Keratinocyte (primary cell): Measurements from ENCODE around the gene CLCN3. TPM values are rescaled to one million over a fixed set of nuclear protein-coding genes. Genes with fewer than 3 reads are reported as not detected.

Experiments used
- DNase-seq: peaks from one replicate; pipeline ENCODE4 v3.0.0-alpha.2; 2011; ENCODE audit warnings: low read depth, missing footprints, low spot score
- FAIRE-seq: peaks from 2 replicates; lab custom pipeline; 2011; peaks lifted over from hg19 to GRCh38; lab: Jason Lieb, UNC
- H2AFZ ChIP-seq: 2 replicates; pipeline ENCODE4 v1.6.0; 2012; ENCODE audit warnings: low read length, control low read depth, inconsistent platforms; ENCODE audit not compliant: control insufficient read depth
- H3K27ac ChIP-seq: 2 replicates; pipeline ENCODE4 v1.5.1; 2011; ENCODE audit warnings: low read length; ENCODE audit not compliant: control insufficient read depth, insufficient read depth
- H3K27me3 ChIP-seq: 3 replicates; pipeline ENCODE4 v1.6.0; 2011; ENCODE audit warnings: low read length; ENCODE audit not compliant: control insufficient read depth, insufficient read depth; ENCODE audit errors: extremely low read depth
- H3K36me3 ChIP-seq, 2 experiments: 2 replicates in 1 of 2; 3 replicates in 1 of 2; pipeline ENCODE4 v1.5.1; 2011; ENCODE audit warnings: low read length in 2 of 2, mild to moderate bottlenecking in 1 of 2; ENCODE audit not compliant: control insufficient read depth in 2 of 2, insufficient read depth in 2 of 2; ENCODE audit errors: extremely low read depth in 1 of 2
- H3K4me1 ChIP-seq: 3 replicates; pipeline ENCODE4 v1.5.1; 2011; ENCODE audit warnings: low read length; ENCODE audit not compliant: control insufficient read depth, insufficient read depth; ENCODE audit errors: extremely low read depth
- H3K4me2 ChIP-seq: 3 replicates; pipeline ENCODE4 v1.6.0; 2011; ENCODE audit warnings: low read depth, low read length; ENCODE audit not compliant: control insufficient read depth, insufficient read depth; ENCODE audit errors: extremely low read depth
- H3K4me3 ChIP-seq, 3 experiments: fragments of 200-600 bp in 1 of 3; sonication (generic) in 1 of 3; 2 replicates in 2 of 3; 3 replicates in 1 of 3; pipeline ENCODE4 v1.5.1; 2011 to 2016; ENCODE audit warnings: low read length in 3 of 3, mild to moderate bottlenecking in 3 of 3, control low read depth in 2 of 3, inconsistent platforms in 1 of 3, low read depth in 1 of 3, mixed read lengths in 1 of 3, mixed run types in 1 of 3, moderate library complexity in 1 of 3; ENCODE audit not compliant: control insufficient read depth in 2 of 3, insufficient read depth in 2 of 3; ENCODE audit errors: extremely low read depth in 1 of 3
- H3K79me2 ChIP-seq: 2 replicates; pipeline ENCODE4 v1.6.0; 2012; ENCODE audit warnings: low read length; ENCODE audit not compliant: control insufficient read depth, insufficient read depth
- H3K9ac ChIP-seq: 3 replicates; pipeline ENCODE4 v1.6.0; 2011; ENCODE audit warnings: low read length; ENCODE audit not compliant: control insufficient read depth, insufficient read depth; ENCODE audit errors: extremely low read depth
- H3K9me1 ChIP-seq: 3 replicates; pipeline ENCODE4 v1.6.0; 2011; ENCODE audit warnings: low read length; ENCODE audit not compliant: control insufficient read depth, insufficient read depth; ENCODE audit errors: extremely low read depth
- H3K9me3 ChIP-seq: 2 replicates; pipeline ENCODE4 v1.5.1; 2012; ENCODE audit warnings: low read depth, low read length; ENCODE audit not compliant: control insufficient read depth
- H4K20me1 ChIP-seq: 3 replicates; pipeline ENCODE4 v1.6.0; 2011; ENCODE audit warnings: low read length; ENCODE audit not compliant: control insufficient read depth, insufficient read depth; ENCODE audit errors: extremely low read depth
- EZH2 ChIP-seq: IDR thresholded peaks from one replicate; pipeline ENCODE4 v1.6.1; 2012; ENCODE audit warnings: inconsistent platforms, mild to moderate bottlenecking, low read length, moderate library complexity
- dilution Hi-C: fragments of 300-500 bp; cut with MboI; formaldehyde crosslinking; loops from one replicate; pipeline ENCODE4 v1.7.0; 2020; ENCODE audit warnings: low sequenced_read_pairs; ENCODE audit not compliant: extremely low pct_ligation_motif_present
- polyA plus RNA-seq, 5 experiments: library from polyadenylated mRNA; depleted of rRNA in 3 of 5; stranded (reverse) in 3 of 5; stranded (forward) in 1 of 5; unstranded in 1 of 5; fragments of >200 nt; gene quantifications; 1 replicate in 1 of 5; 2 replicates in 3 of 5; 3 replicates in 1 of 5; pipeline versions ENCODE4 v1.2.1 to v1.2.3, GENCODE V29; 2011 to 2012; ENCODE audit warnings: missing spikeins in 2 of 5, low read depth in 1 of 5, low replicate concordance in 1 of 5
- TF ChIP-seq, protein P1 (sequence below), 3 experiments: IDR thresholded peaks in 1 of 3; conservative IDR thresholded peaks in 1 of 3; optimal IDR thresholded peaks in 1 of 3; 2 replicates in 2 of 3; 3 replicates in 1 of 3; pipeline versions ENCODE3 to v1.5.1; 2011; ENCODE audit warnings: low read length in 3 of 3, mild to moderate bottlenecking in 3 of 3, moderate library complexity in 2 of 3, control low read depth in 1 of 3, inconsistent platforms in 1 of 3; ENCODE audit not compliant: insufficient read depth in 2 of 3; ENCODE audit errors: extremely low read depth in 1 of 3

CLCN3 gene
- polyA plus RNA-seq, 1 donor (not counting 4 experiments of a cell fraction or from before 2014, with no cell fraction given): 34.2 TPM

DNA sequence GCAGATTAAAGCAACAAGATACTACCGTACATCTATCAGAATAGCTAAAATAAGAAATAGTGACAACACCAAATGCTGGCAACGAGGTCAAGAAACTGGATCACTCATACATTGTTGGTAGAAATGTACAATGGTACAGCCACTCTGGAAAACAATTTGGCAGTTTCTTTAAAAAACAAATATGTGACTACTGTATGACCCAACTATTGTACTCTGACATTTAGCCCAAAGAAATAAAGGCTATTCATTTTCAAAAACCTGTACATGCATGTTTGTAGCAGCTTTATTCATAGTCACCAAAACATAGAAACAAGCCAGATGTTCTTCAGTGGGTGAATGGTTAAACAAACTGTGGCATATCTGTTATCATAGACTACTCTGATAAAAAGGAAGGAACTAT lies 8.2 kb downstream of the CLCN3 start:
- no peak overlapping the region for H3K9ac ChIP-seq
- no peak overlapping the region for H3K4me2 ChIP-seq
- no peak overlapping the region for H2AFZ ChIP-seq
- H3K36me3 ChIP-seq: no peaks in the 10 kb centered on the region
- no peak overlapping the region for H3K27ac ChIP-seq
- DNase-seq: no peak
- H3K9me1 ChIP-seq: no peaks in the 10 kb centered on the region
- H3K4me3 ChIP-seq: no peak overlapping the region
- dilution Hi-C loops: no loop called here
- no peak for FAIRE-seq
- peaks cover 8% of the 10 kb centered on the region for H3K4me1 ChIP-seq
- TF ChIP-seq, protein P1, sequence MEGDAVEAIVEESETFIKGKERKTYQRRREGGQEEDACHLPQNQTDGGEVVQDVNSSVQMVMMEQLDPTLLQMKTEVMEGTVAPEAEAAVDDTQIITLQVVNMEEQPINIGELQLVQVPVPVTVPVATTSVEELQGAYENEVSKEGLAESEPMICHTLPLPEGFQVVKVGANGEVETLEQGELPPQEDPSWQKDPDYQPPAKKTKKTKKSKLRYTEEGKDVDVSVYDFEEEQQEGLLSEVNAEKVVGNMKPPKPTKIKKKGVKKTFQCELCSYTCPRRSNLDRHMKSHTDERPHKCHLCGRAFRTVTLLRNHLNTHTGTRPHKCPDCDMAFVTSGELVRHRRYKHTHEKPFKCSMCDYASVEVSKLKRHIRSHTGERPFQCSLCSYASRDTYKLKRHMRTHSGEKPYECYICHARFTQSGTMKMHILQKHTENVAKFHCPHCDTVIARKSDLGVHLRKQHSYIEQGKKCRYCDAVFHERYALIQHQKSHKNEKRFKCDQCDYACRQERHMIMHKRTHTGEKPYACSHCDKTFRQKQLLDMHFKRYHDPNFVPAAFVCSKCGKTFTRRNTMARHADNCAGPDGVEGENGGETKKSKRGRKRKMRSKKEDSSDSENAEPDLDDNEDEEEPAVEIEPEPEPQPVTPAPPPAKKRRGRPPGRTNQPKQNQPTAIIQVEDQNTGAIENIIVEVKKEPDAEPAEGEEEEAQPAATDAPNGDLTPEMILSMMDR (optimal IDR thresholded peaks at IDR 0.05 in 1 of 3, IDR thresholded peaks at IDR 0.05 in 1 of 3, conservative IDR thresholded peaks at IDR 0.05 in 1 of 3; ENCODE audit: extremely low read depth in 1 of 3, insufficient read depth in 2 of 3, low read length in 3 of 3): no peak
- TF ChIP-seq EZH2: no peak
- no peaks in the 10 kb centered on the region for H3K27me3 ChIP-seq
- H3K9me3 ChIP-seq: no peaks in the 10 kb centered on the region
- peaks cover 8% of the 10 kb centered on the region for H4K20me1 ChIP-seq
- H3K79me2 ChIP-seq: peaks cover 62% of the 10 kb centered on the region

DNA sequence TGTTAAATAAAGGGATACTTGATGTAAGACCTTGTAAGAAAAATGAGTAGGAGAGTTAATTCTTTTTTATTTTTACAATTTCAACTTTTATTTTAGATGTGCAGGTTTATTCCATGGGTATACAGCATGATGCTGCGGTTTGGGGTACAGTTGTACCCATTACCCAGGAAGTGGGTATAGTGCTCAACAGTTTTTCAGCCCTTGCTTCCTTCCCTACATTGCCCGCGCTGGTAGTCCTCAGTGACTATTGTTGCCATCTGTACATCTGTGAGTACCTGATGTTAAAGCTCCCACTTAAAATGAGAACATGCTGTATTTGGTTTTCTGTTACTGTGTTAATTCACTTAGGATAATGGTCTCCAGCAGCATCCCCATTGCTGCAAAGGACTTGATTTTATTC lies 9.7 kb downstream of the CLCN3 start:
- H3K9me3 ChIP-seq: no peaks in the 10 kb centered on the region
- no peak overlapping the region for H3K9ac ChIP-seq
- FAIRE-seq (no peak), DNase-seq (no peak)
- dilution Hi-C loops: no loop called here
- H3K4me3 ChIP-seq: no peak overlapping the region
- H3K4me2 ChIP-seq: no peak overlapping the region
- peaks cover 48% of the 10 kb centered on the region for H3K79me2 ChIP-seq
- H3K36me3 ChIP-seq: no peaks in the 10 kb centered on the region
- no peaks in the 10 kb centered on the region for H3K9me1 ChIP-seq
- peaks cover 8% of the 10 kb centered on the region for H4K20me1 ChIP-seq
- H2AFZ ChIP-seq: no peak overlapping the region
- TF ChIP-seq, protein P1 (optimal IDR thresholded peaks at IDR 0.05 in 1 of 3, IDR thresholded peaks at IDR 0.05 in 1 of 3, conservative IDR thresholded peaks at IDR 0.05 in 1 of 3; ENCODE audit: extremely low read depth in 1 of 3, insufficient read depth in 2 of 3, low read length in 3 of 3): no peak
- TF ChIP-seq EZH2: no peak
- peaks cover 16% of the 10 kb centered on the region for H3K4me1 ChIP-seq
- no peaks in the 10 kb centered on the region for H3K27me3 ChIP-seq
- no peak overlapping the region for H3K27ac ChIP-seq
